Right renal pelvis (tissue), 4 donors: Measurements from ENCODE around the gene TRAPPC2L. TPM values are rescaled to one million over a fixed set of nuclear protein-coding genes. Genes with fewer than 3 reads are reported as not detected.
A peak's percentile ranks its signal among the peaks of the same experiment; 100 is the strongest.

ENCODE experiments used
- DNase-seq, 4 donors: peaks; one replicate each; pipeline ENCODE4 v3.0.0-alpha.2; 2013; ENCODE audit warnings: low read depth in 4 of 4, low spot score in 3 of 4, missing footprints in 1 of 4
- polyA plus RNA-seq, 4 donors: library from polyadenylated mRNA; unstranded; fragments of 120-200 nt; gene quantifications; one replicate each; pipeline ENCODE4 v1.2.1, GENCODE V29; 2013; ENCODE audit not compliant: insufficient read length in 4 of 4

The TRAPPC2L gene
- 10 to 100 TPM; 73.2 to 90.6 (median 80.1) TPM for polyA plus RNA-seq

GRCh38 chr16:88856828-88857727 is at the start of gene TRAPPC2L, which contains the start of gene GALNS:
Gene TRAPPC2L, plus strand, starts transcription at chr16:88857127. Its CDS starts 24 bp downstream, at chr16:88857151.
Gene GALNS, minus strand, starts transcription at chr16:88856947. Its CDS starts 70 bp downstream, at chr16:88856877.
- DNase-seq, result peak; percentile 89 to 95 (median 92)

GRCh38 chr16:88807142-88807625 is 49.7 kb upstream of the TRAPPC2L start:
- no peak for DNase-seq

GRCh38 chr16:88807626-88808453 is 49.1 kb upstream of the TRAPPC2L start:
- no peak for DNase-seq

GRCh38 chr16:88809068-88809675 is 47.8 kb upstream of the TRAPPC2L start:
- no peak for DNase-seq

- DNase-seq, result no peak
These were observed 47.2 kb upstream of the TRAPPC2L start for GRCh38 chr16:88809676-88810165.

- DNase-seq, result no peak
These were observed 46.6 kb upstream of the TRAPPC2L start for GRCh38 chr16:88810166-88810911.

- peak; percentile 63 to 72 (median 69) for DNase-seq
These were observed 45.8 kb upstream of the TRAPPC2L start for GRCh38 chr16:88810912-88811768.

- DNase-seq, result peak; percentile 80 to 91 (median 82)
These were observed 45.0 kb upstream of the TRAPPC2L start, which contains the start of gene APRT for GRCh38 chr16:88811769-88812512. Gene APRT, minus strand, starts transcription at chr16:88811928. Its CDS starts 29 bp downstream, at chr16:88811899.

- DNase-seq, result no peak
These were observed 44.2 kb upstream of the TRAPPC2L start for GRCh38 chr16:88812513-88813268.

GRCh38 chr16:88813269-88814143 is 43.4 kb upstream of the TRAPPC2L start:
- no peak for DNase-seq

- DNase-seq, result no peak
These were observed 42.8 kb upstream of the TRAPPC2L start for GRCh38 chr16:88814144-88814502.

GRCh38 chr16:88815227-88815626 is 41.7 kb upstream of the TRAPPC2L start:
- no peak for DNase-seq

- DNase-seq, result no peak
These were observed 40.9 kb upstream of the TRAPPC2L start for GRCh38 chr16:88815901-88816589.

- no peak for DNase-seq
These were observed 40.0 kb upstream of the TRAPPC2L start for GRCh38 chr16:88816736-88817535.
